Airway epithelial cell (primary cell): Measurements from ENCODE around the gene TBCA. TPM values are rescaled to one million over a fixed set of nuclear protein-coding genes. Genes with fewer than 3 reads are reported as not detected.

ENCODE experiments used
- total RNA-seq: library from RNA; depleted of rRNA; stranded (reverse); fragments of >200 nt; gene quantifications from 2 replicates; pipeline ENCODE4 v1.2.3, GENCODE V29; 2015

Gene TBCA, protein sequence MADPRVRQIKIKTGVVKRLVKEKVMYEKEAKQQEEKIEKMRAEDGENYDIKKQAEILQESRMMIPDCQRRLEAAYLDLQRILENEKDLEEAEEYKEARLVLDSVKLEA
- total RNA-seq, result 268 and 303 TPM in 2 replicates

GRCh38 chr5:77775790-77776553, at the start of gene TBCA:
Gene TBCA (minus strand): TSS chr5:77776339. CDS start chr5:77776257, 82 bp downstream.

Other genes starting within 250 kb of the TBCA start
- not detected in 2 replicates for gene OTP, start 137.6 kb downstream of the TBCA start, total RNA-seq